ENCODE data around the gene COQ9.
"Not testable (repeated sequence)": the region's sequence is repeated elsewhere in the genome, so short reads cannot be mapped to it uniquely, and the experiment has no call there.

COQ9 gene

DNA sequence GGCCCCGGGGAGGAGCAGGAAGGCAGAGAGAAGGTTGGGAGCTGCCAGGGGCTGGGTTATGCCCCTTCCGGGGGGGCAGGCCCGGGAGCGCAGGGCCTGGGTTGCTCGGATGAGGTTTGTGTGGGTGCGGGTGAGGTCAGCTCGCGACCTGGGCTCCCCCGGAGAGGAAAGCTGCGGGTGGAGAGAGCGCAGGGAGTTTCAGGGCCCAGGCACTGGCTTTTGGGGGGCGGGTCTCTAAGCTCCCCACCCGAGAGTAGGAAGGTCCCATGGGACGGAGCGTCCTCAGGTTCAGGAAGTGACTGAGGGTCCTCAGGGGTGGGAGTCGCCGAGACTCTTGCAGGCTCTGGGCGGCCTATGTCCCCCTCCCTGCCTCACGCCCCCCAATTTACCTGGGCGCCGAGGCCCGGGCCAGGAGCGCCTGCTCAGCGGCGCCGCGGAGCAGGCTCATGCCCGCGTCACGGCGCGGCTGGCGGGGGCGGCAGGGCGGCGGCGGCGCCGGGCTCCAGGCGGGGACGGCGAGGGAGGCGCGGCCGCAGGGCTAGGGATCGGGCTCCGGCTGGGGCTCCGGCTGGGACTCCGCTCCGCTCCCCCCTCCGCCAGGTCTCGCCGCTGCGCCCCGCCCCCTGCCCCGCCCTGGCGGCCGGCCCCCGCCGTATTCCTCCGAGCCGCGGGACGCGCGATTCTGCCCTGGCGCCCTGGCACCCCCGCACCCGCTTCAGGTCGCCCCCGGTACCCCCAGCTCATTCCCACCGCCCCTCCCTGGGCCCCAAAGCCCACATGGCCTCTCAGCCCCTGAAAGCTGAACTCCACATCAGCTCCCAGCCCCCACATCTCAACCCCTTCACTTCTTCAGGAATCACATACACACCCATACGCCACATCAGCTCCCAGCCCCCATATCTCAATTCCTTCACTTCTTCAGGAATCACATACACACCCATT, 38.9 kb downstream of the COQ9 start, which contains the start of gene DOK4:
TSS of gene DOK4 (minus strand) at position 578 of the 942 bp plus-strand sequence. CDS start 6,986 bp downstream, outside the sequence.
- DNase-seq = peak; percentile 33 to 68

- no peak for DNase-seq
Measured at GRCh38 chr16:57486858-57487834, 39.9 kb downstream of the COQ9 start.

DNA sequence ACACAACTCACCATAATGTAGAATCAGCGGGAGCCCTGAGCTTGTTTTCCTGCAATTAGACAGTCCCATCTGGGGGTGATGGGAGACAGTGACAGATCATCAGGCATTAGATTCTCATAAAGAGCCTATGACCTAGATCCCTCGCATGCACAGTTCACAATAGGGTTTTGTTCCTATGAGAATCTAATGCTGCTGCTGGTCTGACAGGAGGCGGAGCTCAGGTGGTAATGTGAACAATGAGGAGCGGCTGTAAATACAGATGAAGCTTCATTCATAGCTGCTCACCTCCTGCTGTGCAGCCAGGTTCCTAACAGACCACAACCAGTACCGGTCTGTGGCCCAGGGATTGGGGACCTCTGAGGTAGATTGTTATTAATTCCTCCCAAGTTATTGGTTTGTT, 42.0 kb downstream of the COQ9 start:
- no peak for DNase-seq

GRCh38 chr16:57493767-57494166, 46.5 kb downstream of the COQ9 start:
- DNase-seq = no peak

DNA sequence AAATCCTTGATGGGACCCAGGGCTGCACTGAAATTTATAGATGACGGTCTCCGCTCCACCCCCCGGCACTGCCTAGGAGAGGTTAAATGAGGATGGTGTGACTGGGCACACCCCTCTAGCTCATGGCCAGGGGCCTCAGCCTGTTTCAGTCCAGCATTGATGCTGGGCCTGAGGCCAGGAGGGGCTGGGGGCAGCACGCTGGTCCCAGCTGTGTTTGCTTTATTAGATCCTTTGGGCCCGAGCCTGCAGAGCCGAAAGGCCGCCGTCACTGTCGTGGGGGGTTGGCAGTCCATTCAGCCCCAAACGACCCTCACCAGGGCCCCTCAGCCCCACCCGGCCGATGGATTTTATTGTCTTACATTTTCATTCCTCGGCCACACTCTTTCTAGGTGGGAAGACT, 49.8 kb downstream of the COQ9 start:
- no peak for DNase-seq

DNA sequence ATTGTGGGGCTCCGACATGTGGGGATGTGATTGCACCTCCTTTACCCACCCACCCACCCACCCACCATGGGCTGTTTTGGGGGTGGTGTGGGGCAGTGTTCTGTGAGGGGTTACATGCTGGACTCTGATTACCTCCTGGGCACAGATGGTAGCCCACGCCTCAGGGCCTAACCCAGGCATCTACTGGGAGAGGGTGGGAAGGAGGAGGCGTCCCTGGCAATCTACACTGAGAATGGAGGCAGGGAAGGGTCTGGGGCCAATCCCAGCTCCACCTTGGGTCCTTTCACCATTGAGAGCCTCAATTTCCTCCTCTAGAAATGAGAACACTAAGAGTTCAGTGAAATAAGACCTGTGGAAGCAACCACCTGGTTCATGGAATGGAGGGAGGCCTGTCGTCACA, 50.8 kb downstream of the COQ9 start:
- DNase-seq = no peak

GRCh38 chr16:57499941-57500340, 52.7 kb downstream of the COQ9 start:
- not testable (repeated sequence) for DNase-seq

DNA sequence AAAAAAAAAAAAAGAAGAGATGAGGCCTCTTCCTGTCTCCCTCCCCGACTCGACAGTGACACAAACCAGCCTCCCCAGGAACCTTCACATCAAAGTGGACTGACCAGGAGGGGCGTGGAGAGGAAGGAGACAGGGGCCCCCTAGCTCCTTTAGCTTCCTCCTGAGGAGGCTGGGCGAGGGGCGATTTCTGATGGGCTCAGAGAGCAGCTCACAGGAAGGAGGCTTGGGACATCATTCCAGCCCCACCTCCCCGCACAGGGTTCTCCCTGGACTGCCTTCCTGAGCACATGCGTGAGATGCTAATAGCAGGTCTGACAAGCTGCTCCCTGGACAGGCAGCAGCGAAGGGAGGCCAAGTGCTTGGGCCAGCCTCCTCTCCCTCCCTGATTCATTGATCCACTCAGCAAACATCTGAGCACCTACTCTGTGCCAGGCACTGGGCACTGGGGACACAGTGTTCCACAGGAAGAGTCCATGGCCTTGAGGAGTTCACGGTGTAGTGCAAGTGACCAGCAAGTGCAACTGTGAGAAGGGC, 53.4 kb downstream of the COQ9 start:
- no peak for DNase-seq

DNA sequence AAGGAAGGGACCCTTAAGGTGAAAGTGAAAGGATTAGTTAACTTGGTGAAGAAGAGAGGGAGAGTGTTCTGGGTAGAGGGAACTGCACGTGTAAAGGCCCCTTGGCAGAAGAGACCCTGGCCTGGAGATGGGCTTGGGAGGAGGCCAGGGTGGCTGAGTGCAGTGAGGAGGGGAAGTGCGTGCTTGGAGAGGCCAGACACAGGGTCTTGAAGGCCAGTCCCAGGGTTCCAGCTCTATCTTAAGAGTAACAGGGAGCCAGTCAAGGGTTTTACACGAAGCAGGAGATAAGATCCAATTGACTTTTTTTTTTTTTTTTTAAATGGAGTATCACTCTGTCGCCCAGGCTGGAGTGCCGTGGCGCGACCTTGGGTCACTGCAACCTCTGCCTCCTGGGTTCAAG, 54.2 kb downstream of the COQ9 start:
- DNase-seq = no peak

GRCh38 chr16:57502048-57502775, 54.9 kb downstream of the COQ9 start:
- no peak for DNase-seq

DNA sequence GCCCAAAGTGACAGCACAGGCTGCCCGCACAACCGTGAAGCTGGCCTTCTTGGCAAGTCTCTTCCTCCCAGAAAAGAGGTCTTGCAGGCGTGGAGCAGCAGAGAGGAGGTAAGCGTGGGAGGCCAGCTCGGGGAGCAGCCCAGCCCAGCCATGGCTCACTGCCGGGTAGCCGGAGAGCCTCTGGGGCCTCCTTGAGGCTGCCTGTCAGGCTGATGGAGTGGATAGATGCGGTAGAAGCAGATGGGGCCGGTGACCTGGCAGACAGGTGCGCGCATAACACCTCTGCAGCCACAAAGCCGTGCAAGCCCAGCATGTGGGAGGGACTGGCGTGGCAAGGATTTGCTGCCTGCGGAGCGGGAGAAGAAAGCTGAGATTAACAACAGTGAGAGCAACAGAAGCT, 56.1 kb downstream of the COQ9 start:
- DNase-seq = no peak

DNA sequence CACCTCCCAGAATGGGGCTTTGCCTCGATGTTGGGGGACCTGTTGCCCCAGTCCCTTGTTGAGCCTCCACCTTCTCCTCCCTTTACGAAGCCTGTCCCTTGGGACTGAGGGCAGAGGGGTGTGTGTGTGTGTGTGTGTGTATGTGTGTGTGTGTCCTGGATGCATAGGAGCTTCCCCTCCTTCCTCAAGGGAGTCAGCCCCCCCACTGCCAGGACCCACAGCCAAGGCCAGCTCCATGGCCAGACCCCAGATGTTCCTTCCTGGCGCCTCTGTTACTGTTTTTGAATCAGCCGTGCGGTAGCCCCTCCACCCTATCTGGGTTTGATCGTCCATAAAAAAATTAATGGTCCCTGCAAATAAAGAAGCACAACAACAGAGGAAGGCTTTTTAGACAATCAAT, 56.7 kb downstream of the COQ9 start:
- DNase-seq = no peak

GRCh38 chr16:57504491-57504890, 57.2 kb downstream of the COQ9 start:
- DNase-seq = no peak

- no peak for DNase-seq
Measured at GRCh38 chr16:57505169-57505568, 57.9 kb downstream of the COQ9 start.

- DNase-seq = no peak
Measured at GRCh38 chr16:57507136-57508034, 60.1 kb downstream of the COQ9 start.

DNA sequence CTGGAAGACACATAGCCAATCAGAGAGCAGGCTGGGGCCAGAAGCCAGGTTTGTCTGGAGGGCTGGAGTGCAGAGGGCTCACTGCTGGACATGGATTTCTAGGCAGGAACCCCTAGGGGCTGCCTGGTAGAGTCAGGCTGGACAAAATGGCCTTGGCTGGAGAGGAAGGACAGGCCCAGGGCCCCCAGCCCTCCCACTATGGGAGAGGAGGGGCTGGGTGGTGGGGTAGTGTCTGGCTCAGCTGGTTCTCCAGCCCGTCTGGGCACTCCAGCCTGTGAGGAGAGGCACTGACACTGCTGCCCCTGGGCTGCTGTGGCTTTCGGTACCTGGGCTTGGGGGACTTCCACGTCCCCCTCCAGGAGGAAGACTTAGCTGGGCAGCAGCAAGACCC, 60.8 kb downstream of the COQ9 start:
- DNase-seq = no peak

DNA sequence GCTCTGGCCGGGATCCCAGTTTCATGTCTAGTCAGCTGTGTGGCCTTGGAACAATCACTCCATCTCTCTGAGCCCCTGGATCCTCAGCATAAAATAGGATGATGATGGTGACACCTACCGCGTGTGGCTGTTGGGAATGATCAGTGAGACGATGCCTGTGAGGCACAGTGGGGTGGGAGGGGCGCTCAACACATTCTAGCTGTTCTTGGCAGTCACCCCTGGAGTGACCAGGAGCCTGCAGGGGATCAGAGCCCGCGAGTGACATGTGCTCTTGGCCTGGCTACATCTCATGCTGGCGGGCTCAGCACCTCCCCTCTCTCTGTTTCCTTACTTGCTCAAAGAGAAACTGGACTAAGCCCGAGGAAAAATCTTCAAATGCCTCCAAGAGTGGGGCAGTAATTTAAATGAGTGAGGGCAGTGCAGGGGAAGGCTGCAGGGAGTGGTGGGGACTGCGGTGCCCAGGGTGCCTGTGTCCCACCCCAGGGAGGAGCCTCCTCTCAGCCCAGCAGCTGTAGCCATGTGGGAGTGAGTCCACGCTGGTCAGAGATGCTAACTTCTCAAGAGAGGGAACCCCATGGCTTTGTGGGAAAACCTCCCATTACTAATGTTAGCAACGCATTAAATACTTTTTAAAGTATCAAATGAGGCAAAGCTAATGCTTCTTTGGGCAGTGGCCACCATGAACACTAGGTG, 62.1 kb downstream of the COQ9 start:
- DNase-seq = no peak

DNA sequence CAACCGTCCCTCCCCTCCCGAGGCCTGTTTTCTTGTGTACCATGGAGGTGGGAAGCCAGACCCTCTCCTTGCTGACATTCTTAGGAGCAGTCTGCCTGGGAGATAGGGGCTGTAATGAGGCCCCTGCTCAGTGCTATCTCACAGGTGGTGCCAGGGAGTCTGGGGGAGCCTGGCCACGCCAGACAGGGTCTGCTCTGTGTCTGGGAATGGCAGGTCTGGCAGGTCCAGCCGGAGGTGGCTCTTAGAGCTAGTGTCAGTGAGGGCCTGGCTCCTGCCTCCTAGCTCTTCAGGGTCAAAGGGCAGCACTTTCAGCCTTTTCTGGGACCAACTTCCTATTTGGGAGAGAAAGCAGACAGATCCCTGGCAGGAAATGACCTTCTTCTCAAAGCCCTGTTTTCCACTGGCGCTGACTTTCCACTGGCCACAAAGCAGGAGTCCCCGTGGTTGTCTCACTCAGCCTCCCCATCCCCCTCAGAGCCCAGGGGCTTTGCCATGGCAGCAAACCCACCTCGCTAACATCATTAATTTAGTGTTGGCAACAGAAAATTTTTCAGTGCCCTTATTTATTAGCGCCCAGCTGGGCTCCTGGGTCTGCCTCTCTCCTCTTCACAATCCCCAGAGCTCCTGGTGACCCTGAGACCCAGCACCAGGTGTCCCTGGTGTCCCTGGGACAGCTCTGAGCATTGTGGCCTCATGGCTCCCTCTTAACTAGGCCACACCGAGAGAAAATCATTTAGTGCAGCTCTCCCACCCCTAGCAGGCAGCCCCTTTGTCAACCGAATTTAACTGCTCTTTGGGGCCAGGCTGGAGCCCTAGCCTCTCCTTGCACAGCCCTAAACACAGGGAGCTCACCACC, 63.0 kb downstream of the COQ9 start:
- no peak for DNase-seq
